WTC11 (cell line): Measurements from ENCODE around the gene MED27. TPM values are rescaled to one million over a fixed set of nuclear protein-coding genes. Genes with fewer than 3 reads are reported as not detected.

ENCODE experiments used
- ATAC-seq: fragments of 200-7000 bp; cut with Tn5 transposase; 2 replicates; pipeline ENCODE4 v1.10.0; 2021; ENCODE audit warnings: mild to moderate bottlenecking, moderate library complexity
- CTCF ChIA-PET: fragments of 300-600 bp; sonication (Branson Sonifier 250); formaldehyde crosslinking; loops from one replicate; lab custom pipeline; 2021; ENCODE audit warnings: antibody characterized with exemption; lab: Charles Lee
- POLR2A ChIA-PET: fragments of 350-600 bp; sonication (Branson Sonifier 250); formaldehyde crosslinking; loops from one replicate; lab custom pipeline; 2021; ENCODE audit warnings: antibody characterized with exemption; lab: Charles Lee
- DNase-seq: peaks from one replicate; pipeline ENCODE4 v3.0.0; 2021; ENCODE audit warnings: low spot score
- H3K27ac Mint-ChIP-seq: 2 replicates; pipeline ENCODE4 v1.8.0; 2021; ENCODE audit warnings: mixed read lengths
- H3K27me3 Mint-ChIP-seq: 2 replicates; pipeline ENCODE4 v1.8.0; 2021; ENCODE audit warnings: low read depth, mild to moderate bottlenecking, moderate library complexity, mixed read lengths
- H3K36me3 Mint-ChIP-seq: 2 replicates; pipeline ENCODE4 v1.8.0; 2021; ENCODE audit warnings: mixed read lengths
- H3K4me1 Mint-ChIP-seq: 2 replicates; pipeline ENCODE4 v1.8.0; 2022; ENCODE audit warnings: mixed read lengths
- H3K4me3 Mint-ChIP-seq: 2 replicates; pipeline ENCODE4 v1.8.0; 2021; ENCODE audit warnings: mild to moderate bottlenecking, moderate library complexity, mixed read lengths
- H3K9me3 Mint-ChIP-seq: 2 replicates; pipeline ENCODE4 v1.8.0; 2021; ENCODE audit warnings: mixed read lengths
- ATF1 ChIP-seq: sonication (generic); formaldehyde crosslinking; IDR thresholded peaks from 2 replicates; pipeline ENCODE4 v1.8.1; 2023; ENCODE audit warnings: mild to moderate bottlenecking, moderate library complexity, missing genetic modification reagents
- ATF6 ChIP-seq: sonication (generic); formaldehyde crosslinking; IDR thresholded peaks from 2 replicates; pipeline ENCODE4 v1.8.1; 2023; ENCODE audit warnings: mild to moderate bottlenecking, missing genetic modification reagents
- E2F4 ChIP-seq: sonication (generic); formaldehyde crosslinking; IDR thresholded peaks from 2 replicates; pipeline ENCODE4 v1.8.1; 2022; ENCODE audit warnings: low read depth, mild to moderate bottlenecking, moderate library complexity, missing genetic modification reagents, borderline replicate concordance
- HMGXB4 ChIP-seq: sonication (generic); formaldehyde crosslinking; IDR thresholded peaks from 2 replicates; pipeline ENCODE4 v1.8.1; 2023; ENCODE audit warnings: mild to moderate bottlenecking, moderate library complexity, missing genetic modification reagents
- JAZF1 ChIP-seq: fragments of 250-450 bp; sonication (Bioruptor Pico); IDR thresholded peaks from 2 replicates; pipeline ENCODE4 v1.9.0; 2021; ENCODE audit warnings: moderate library complexity, mild to moderate bottlenecking, inconsistent platforms
- MYBL2 ChIP-seq: sonication (generic); formaldehyde crosslinking; IDR thresholded peaks from 2 replicates; pipeline ENCODE4 v1.8.1; 2023; ENCODE audit warnings: mild to moderate bottlenecking, moderate library complexity, missing genetic modification reagents
- NFE2L1 ChIP-seq: sonication (generic); formaldehyde crosslinking; IDR thresholded peaks from 2 replicates; pipeline ENCODE4 v1.8.1; 2023; ENCODE audit warnings: missing genetic modification reagents
- NR3C1 ChIP-seq: sonication (generic); formaldehyde crosslinking; conservative IDR thresholded peaks from 2 replicates; pipeline ENCODE4 v1.8.1; 2023; ENCODE audit warnings: low read depth, mild to moderate bottlenecking, missing genetic modification reagents
- PRRX2 ChIP-seq: fragments of 250-450 bp; sonication (Bioruptor Pico); IDR thresholded peaks from 2 replicates; pipeline ENCODE4 v1.8.0; 2021; ENCODE audit warnings: mild to moderate bottlenecking
- RORB ChIP-seq: fragments of 250-450 bp; sonication (Bioruptor Pico); IDR thresholded peaks from 2 replicates; pipeline ENCODE4 v1.9.0; 2021; ENCODE audit warnings: mild to moderate bottlenecking
- SMAD4 ChIP-seq: sonication (generic); formaldehyde crosslinking; IDR thresholded peaks from 2 replicates; pipeline ENCODE4 v1.8.0; 2022; ENCODE audit warnings: mild to moderate bottlenecking, missing genetic modification reagents
- ZBTB43 ChIP-seq: sonication (generic); formaldehyde crosslinking; IDR thresholded peaks from 2 replicates; pipeline ENCODE4 v1.8.1; 2023; ENCODE audit warnings: mild to moderate bottlenecking, missing genetic modification reagents
- ZNF281 ChIP-seq: sonication (generic); formaldehyde crosslinking; IDR thresholded peaks from 2 replicates; pipeline ENCODE4 v1.8.0; 2023; ENCODE audit warnings: mild to moderate bottlenecking, missing genetic modification reagents
- total RNA-seq: library from RNA; stranded (reverse); gene quantifications from 3 replicates; pipeline ENCODE4 v1.2.3, GENCODE V29; 2021

MED27 gene
- total RNA-seq, 1 experiment from 2014 or later, result 27.9 TPM

- Mint-ChIP-seq H3K9me3 (no peaks in the 10 kb centered on the region), H3K4me3 (no peak overlapping the region), H3K27me3 (no peaks in the 10 kb centered on the region), H3K27ac (peak overlapping the region; percentile 29; the same call in 1 of the 2 replicates), H3K36me3 (no peaks in the 10 kb centered on the region), H3K4me1 (peaks cover 75% of the 10 kb centered on the region)
- CTCF ChIA-PET, result no interaction called here
- ATAC-seq (peak; percentile 79), DNase-seq (no peak)
- POLR2A ChIA-PET, result no interaction called here
- TF ChIP-seq ZBTB43 (CRISPR knock-in tag) (no peak), ATF1 (CRISPR knock-in tag) (no peak), NFE2L1 (no peak), RORB (CRISPR knock-in tag) (no peak), ATF6 (no peak), E2F4 (no peak), NR3C1 (CRISPR knock-in tag) (no peak), JAZF1 (CRISPR knock-in tag) (no peak), SMAD4 (CRISPR knock-in tag) (no peak), PRRX2 (CRISPR knock-in tag) (no peak), HMGXB4 (CRISPR knock-in tag) (no peak)
These were observed 190.0 kb downstream of the MED27 start for GRCh38 chr9:131889437-131890251.

GRCh38 chr9:131888923-131889322 is 190.7 kb downstream of the MED27 start:
- POLR2A ChIA-PET, result no interaction called here
- Mint-ChIP-seq H3K27me3 (no peaks in the 10 kb centered on the region), H3K36me3 (no peaks in the 10 kb centered on the region), H3K9me3 (no peaks in the 10 kb centered on the region), H3K27ac (peak overlapping the region; percentile 14; the same call in 1 of the 2 replicates), H3K4me1 (peaks cover 70% of the 10 kb centered on the region), H3K4me3 (no peak overlapping the region; the same call in 1 of the 2 replicates)
- DNase-seq (no peak), ATAC-seq (no peak)
- TF ChIP-seq ZNF281 (no peak), MYBL2 (CRISPR knock-in tag) (no peak)
- CTCF ChIA-PET, result no interaction called here
